Measurements from ENCODE around the gene TTLL1.

GRCh38 chr22:43006016-43006505 is 83.1 kb downstream of the TTLL1 start:
- TF ChIP-seq CTCF (conservative IDR thresholded peaks at IDR 0.05; ENCODE audit: low read depth in 2 of 2) = no peak
- TF ChIP-seq CREB1 (CRISPR knock-in tag; IDR thresholded peaks at IDR 0.05; ENCODE audit: low read depth) = no peak
- no peak for TF ChIP-seq EZH2 (IDR thresholded peaks at IDR 0.05; ENCODE audit: low read depth, unreplicated experiment)
- no peak for TF ChIP-seq EZH2phosphoT487 (IDR thresholded peaks at IDR 0.05; ENCODE audit: unreplicated experiment)
- TF ChIP-seq POLR2AphosphoS5 (IDR thresholded peaks at IDR 0.05; ENCODE audit: low read depth) = no peak
- TF ChIP-seq REST (IDR thresholded peaks at IDR 0.05; ENCODE audit: unreplicated experiment) = no peak
- TF ChIP-seq NANOG (IDR thresholded peaks at IDR 0.05; ENCODE audit: borderline replicate concordance) = no peak
- TF ChIP-seq STAT1 (IDR thresholded peaks at IDR 0.05; ENCODE audit: unreplicated experiment) = no peak
- no peak for TF ChIP-seq JUNB (IDR thresholded peaks at IDR 0.05; ENCODE audit: unreplicated experiment)

Data from GM23338 (cell line).